Measurements from ENCODE around the gene NXPE4. TPM values are rescaled to one million over a fixed set of nuclear protein-coding genes. Genes with fewer than 3 reads are reported as not detected.

NXPE4 gene
- total RNA-seq, 1 experiment from 2014 or later = not detected

DNA sequence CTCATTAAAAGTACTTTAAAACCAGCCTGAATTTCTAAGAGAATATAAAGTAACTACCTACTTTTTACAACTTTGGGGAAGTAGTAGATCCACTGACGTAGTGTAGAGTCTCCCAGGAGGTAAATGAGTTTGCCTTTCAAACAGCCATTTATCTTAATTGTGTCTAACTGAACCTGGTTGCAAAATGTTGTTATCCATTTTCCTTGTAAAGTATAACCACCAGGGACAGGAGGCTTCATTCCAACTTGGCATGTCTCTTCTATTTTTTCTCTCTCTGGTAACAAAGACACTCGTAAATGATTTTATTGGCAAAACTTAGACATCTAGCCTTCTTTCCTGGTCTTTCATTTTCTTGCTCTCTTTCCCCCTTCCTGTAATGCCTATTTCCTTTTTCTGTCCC lies 72.8 kb downstream of the NXPE4 start:
- Histone ChIP-seq H2BK12ac (ENCODE audit: insufficient read length, low read depth, low read length) (no peak overlapping the region), H3K4ac (ENCODE audit: low read depth, low read length) (no peak overlapping the region)

More for the DNA sequence above, 72.8 kb downstream of the NXPE4 start:
- no peak overlapping the region for H3K56ac ChIP-seq (ENCODE audit: insufficient read length, low read depth, low read length)
- H3K79me1 ChIP-seq (ENCODE audit: insufficient read depth, low read depth, low read length, poor library complexity, severe bottlenecking) = no peaks in the 10 kb centered on the region
- H3K4me3 Mint-ChIP-seq = no peak overlapping the region
- H3K23ac ChIP-seq (ENCODE audit: insufficient read length, low read depth, low read length) = no peak overlapping the region
- H3K14ac ChIP-seq (ENCODE audit: insufficient read depth, low read length) = no peak overlapping the region
- no peak overlapping the region for H2BK15ac ChIP-seq (ENCODE audit: low read depth, low read length)
- no peaks in the 10 kb centered on the region for H3K27me3 Mint-ChIP-seq (ENCODE audit: low read depth)
- no peak overlapping the region for H4K5ac ChIP-seq (ENCODE audit: insufficient read length, low read depth, low read length)
- H4K91ac ChIP-seq (ENCODE audit: insufficient read length, low read depth, low read length) = no peak overlapping the region
- H3K9me3 ChIP-seq (ENCODE audit: control insufficient read depth, low read depth, low read length) = peaks cover 10% of the 10 kb centered on the region
- no peak overlapping the region for H2BK120ac ChIP-seq (ENCODE audit: low read depth, low read length, poor library complexity, severe bottlenecking)
- H3T11ph ChIP-seq (ENCODE audit: low read length) = no peak overlapping the region
- no peaks in the 10 kb centered on the region for H3K4me1 ChIP-seq (ENCODE audit: insufficient read depth, low read length)
- no peak overlapping the region for H3K27ac ChIP-seq (ENCODE audit: insufficient read length, low read depth, low read length)
- no peaks in the 10 kb centered on the region; the same call in 1 of the 2 replicates for H3K79me2 ChIP-seq (ENCODE audit: insufficient read depth, low read length)
- no peak overlapping the region for H3K4me2 ChIP-seq (ENCODE audit: insufficient read depth, insufficient read length, low read length)
- TF ChIP-seq CTCF (conservative IDR thresholded peaks at IDR 0.05) = no peak
- no peaks in the 10 kb centered on the region for H3K4me1 Mint-ChIP-seq
- no peak overlapping the region for H2AK5ac ChIP-seq (ENCODE audit: insufficient read length, low read length)
- H4K8ac ChIP-seq (replicated peaks; ENCODE audit: insufficient read length, low read depth, low read length) = no peak overlapping the region
- H2BK5ac ChIP-seq (ENCODE audit: insufficient read length, low read length) = no peak overlapping the region
- H3K9ac ChIP-seq (ENCODE audit: extremely low read depth, insufficient read length, low read length) = no peak overlapping the region
- H2BK20ac ChIP-seq (ENCODE audit: low read depth, low read length, poor library complexity, severe bottlenecking) = no peak overlapping the region
- peaks cover 0 to 6% (median 3%) of the 10 kb centered on the region in 3 experiments; a peak in 6 of 7 replicates for H3K36me3 Mint-ChIP-seq (ENCODE audit: insufficient read depth in 1 of 3, low read depth in 3 of 3)
- no peak overlapping the region for H2AFZ ChIP-seq (ENCODE audit: low read length)
- no peaks in the 10 kb centered on the region for H3K27me3 ChIP-seq (ENCODE audit: insufficient read depth, low read length)
- no CpG with 5 or more reads among the region's 2 CpGs for WGBS (ENCODE audit: extremely low coverage, insufficient read length, low lambda C conversion rate)
- no peak for DNase-seq
- H4K20me1 ChIP-seq (ENCODE audit: control insufficient read depth, insufficient read depth, insufficient read length) = no peaks in the 10 kb centered on the region
- H3K27ac Mint-ChIP-seq = no peak overlapping the region
- no peak overlapping the region for H3K18ac ChIP-seq (ENCODE audit: insufficient read length, low read depth, low read length)
- no peaks in the 10 kb centered on the region for H3K23me2 ChIP-seq (ENCODE audit: insufficient read length, low read depth, low read length, poor library complexity, severe bottlenecking)
- H3K9me3 Mint-ChIP-seq = peaks cover 16 to 19% of the 10 kb centered on the region in 2 experiments

Other genes starting within 250 kb of the NXPE4 start
- gene C11orf71, start 195.3 kb downstream of the NXPE4 start, total RNA-seq (2021) = 3.5 and 5.3 TPM in 2 replicates
- 55.5 and 56.4 TPM in 2 replicates for gene RBM7, start 195.1 kb downstream of the NXPE4 start, total RNA-seq (2021)
- gene REXO2, start 156.3 kb downstream of the NXPE4 start, total RNA-seq (2021) = 88.8 and 92.8 TPM in 2 replicates
- not detected in 2 replicates for gene NXPE1, start 35.9 kb downstream of the NXPE4 start, total RNA-seq (2021)
- 0.11 TPM in 1 of 2 replicates, not detected in the other for gene NXPE2, start 82.7 kb upstream of the NXPE4 start, total RNA-seq (2021)